Measurements from ENCODE around the gene CCND3. TPM values are rescaled to one million over a fixed set of nuclear protein-coding genes. Genes with fewer than 3 reads are reported as not detected.
A peak's percentile ranks its signal among the peaks of the same experiment; 100 is the strongest.

The CCND3 gene
- total RNA-seq, 1 experiment from 2014 or later, result 75.1 TPM

DNA sequence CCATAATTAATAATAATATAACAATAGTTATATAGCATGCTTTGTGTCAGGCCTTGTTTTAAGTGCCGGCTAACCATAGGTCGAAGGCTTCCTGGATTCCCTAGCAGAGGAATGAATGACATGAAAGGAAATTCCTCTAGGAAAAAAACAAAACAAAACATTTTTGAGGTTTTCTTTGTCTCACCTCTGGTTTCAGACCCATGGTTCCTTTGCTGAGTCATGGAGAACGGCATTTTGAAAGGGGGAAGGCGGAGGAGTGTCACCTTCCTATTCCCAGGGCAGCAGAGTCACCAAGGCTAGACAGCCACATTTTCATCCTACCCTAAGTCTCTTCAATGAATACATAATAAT is 25.3 kb upstream of the CCND3 start:
- CTCF ChIA-PET, result interaction anchor here (0.9 kb wide), 1 partner anchor 25 kb away, joined by 5 read pairs; no protein-coding TSS in a partner anchor
- H2AFZ ChIP-seq, result no peak overlapping the region

GRCh38 chr6:41966214-41966920 is 24.8 kb upstream of the CCND3 start:
- Histone ChIP-seq H3K9me3 (ENCODE audit: insufficient read depth, low read depth) (no peaks in the 10 kb centered on the region), H4K20me1 (ENCODE audit: insufficient read depth) (no peaks in the 10 kb centered on the region), H3K27me3 (ENCODE audit: insufficient read depth, low read depth) (no peaks in the 10 kb centered on the region), H3K4me2 (peak overlapping the region; percentile 54), H3K4me1 (replicated peaks; ENCODE audit: insufficient read depth) (peaks cover 50% of the 10 kb centered on the region), H3K36me3 (ENCODE audit: low read depth) (no peaks in the 10 kb centered on the region), H3F3A (ENCODE audit: insufficient read depth, low read depth) (peaks cover 34% of the 10 kb centered on the region), H3K79me2 (ENCODE audit: low read depth) (no peaks in the 10 kb centered on the region), H3K27ac (peak overlapping the region; percentile 98), H3K4me3 (no peak overlapping the region; the same call in 1 of the 2 replicates), H2AFZ (no peak overlapping the region), H3K9me2 (ENCODE audit: insufficient read depth) (no peaks in the 10 kb centered on the region)
- ChIA-PET CTCF (interaction anchor here (1.2 kb wide), 1 partner anchor 46 kb away, joined by 3 read pairs; the partner anchor contains the start of gene MED20), POLR2A (ENCODE audit: unreplicated experiment) (interaction anchor here (0.6 kb wide), 1 partner anchor 128 kb away, joined by 9 read pairs; no protein-coding TSS in a partner anchor)
- DNase-seq, result no peak
- intact Hi-C loops (cut with micrococcal nuclease; ENCODE audit: unreplicated experiment), result loop anchor here (2.0 kb wide), 1 partner anchor 78 kb away; no protein-coding TSS in a partner anchor
- no peak for TF ChIP-seq EZH2 (IDR thresholded peaks at IDR 0.05; ENCODE audit: low read depth)
- TF ChIP-seq CTCF (conservative IDR thresholded peaks at IDR 0.05), result no peak
- no TSS peak for BruUV-seq (replicated peaks)

More for the DNA sequence above, 25.3 kb upstream of the CCND3 start:
- no peak overlapping the region; the same call in 1 of the 2 replicates for H3K4me3 ChIP-seq
- H3K36me3 ChIP-seq (ENCODE audit: low read depth), result no peaks in the 10 kb centered on the region
- peak overlapping the region; percentile 54 for H3K4me2 ChIP-seq
- intact Hi-C loops (cut with micrococcal nuclease; ENCODE audit: unreplicated experiment), result loop anchor here (1.0 to 2.0 kb wide), 3 partner anchors 25 to 78 kb away; no protein-coding TSS in a partner anchor
- H3K27ac ChIP-seq, result peak overlapping the region; percentile 98
- POLR2A ChIA-PET (ENCODE audit: unreplicated experiment), result interaction anchor here (0.5 to 0.7 kb wide), 3 partner anchors 13 to 126 kb away, joined by 3 to 6 read pairs (median 5); no protein-coding TSS in a partner anchor
- DNase-seq, result peak; percentile 74 to 88
- H4K20me1 ChIP-seq (ENCODE audit: insufficient read depth), result no peaks in the 10 kb centered on the region
- H3K27me3 ChIP-seq (ENCODE audit: insufficient read depth, low read depth), result no peaks in the 10 kb centered on the region
- no peaks in the 10 kb centered on the region for H3K79me2 ChIP-seq (ENCODE audit: low read depth)
- no peaks in the 10 kb centered on the region for H3K9me3 ChIP-seq (ENCODE audit: insufficient read depth, low read depth)
- peaks cover 34% of the 10 kb centered on the region for H3F3A ChIP-seq (ENCODE audit: insufficient read depth, low read depth)
- peaks cover 44% of the 10 kb centered on the region for H3K4me1 ChIP-seq (replicated peaks; ENCODE audit: insufficient read depth)
- TF ChIP-seq EZH2 (IDR thresholded peaks at IDR 0.05; ENCODE audit: low read depth) (no peak), CTCF (conservative IDR thresholded peaks at IDR 0.05) (no peak)
- TSS peak; percentile 78 for BruUV-seq (replicated peaks)
- no peaks in the 10 kb centered on the region for H3K9me2 ChIP-seq (ENCODE audit: insufficient read depth)

GRCh38 chr6:41965429-41966213 is 24.0 kb upstream of the CCND3 start:
- no peak for TF ChIP-seq CTCF (conservative IDR thresholded peaks at IDR 0.05)
- no peak for TF ChIP-seq EZH2 (IDR thresholded peaks at IDR 0.05; ENCODE audit: low read depth)
- peaks cover 49% of the 10 kb centered on the region for H3K4me1 ChIP-seq (replicated peaks; ENCODE audit: insufficient read depth)
- intact Hi-C loops (cut with micrococcal nuclease; ENCODE audit: unreplicated experiment), result loop anchor here (2.0 kb wide), 1 partner anchor 79 kb away; no protein-coding TSS in a partner anchor
- ChIA-PET CTCF (interaction anchor here (0.6 to 1.2 kb wide), 2 partner anchors 45 to 83 kb away, joined by 3 to 8 read pairs; partner anchors contain the start of gene MED20), POLR2A (ENCODE audit: unreplicated experiment) (interaction anchor here (0.6 kb wide), 1 partner anchor 127 kb away, joined by 9 read pairs; no protein-coding TSS in a partner anchor)
- no peaks in the 10 kb centered on the region for H4K20me1 ChIP-seq (ENCODE audit: insufficient read depth)
- H3F3A ChIP-seq (ENCODE audit: insufficient read depth, low read depth), result peaks cover 34% of the 10 kb centered on the region
- no peaks in the 10 kb centered on the region for H3K79me2 ChIP-seq (ENCODE audit: low read depth)
- H3K36me3 ChIP-seq (ENCODE audit: low read depth), result no peaks in the 10 kb centered on the region
- no peaks in the 10 kb centered on the region for H3K27me3 ChIP-seq (ENCODE audit: insufficient read depth, low read depth)
- no peaks in the 10 kb centered on the region for H3K9me2 ChIP-seq (ENCODE audit: insufficient read depth)
- no peak overlapping the region for H3K4me3 ChIP-seq
- no peak for DNase-seq
- H2AFZ ChIP-seq, result no peak overlapping the region
- no peaks in the 10 kb centered on the region for H3K9me3 ChIP-seq (ENCODE audit: insufficient read depth, low read depth)
- H3K27ac ChIP-seq, result peak overlapping the region; percentile 98
- peak overlapping the region; percentile 54 for H3K4me2 ChIP-seq
- BruUV-seq (replicated peaks), result no TSS peak
